A204.1 (cell line): Measurements from ENCODE around the gene AHRR.
"Not testable (repeated sequence)": the region's sequence is repeated elsewhere in the genome, so short reads cannot be mapped to it uniquely, and the experiment has no call there.

ENCODE experiments used
- FAIRE-seq: peaks from 2 replicates; lab custom pipeline; 2012; peaks lifted over from hg19 to GRCh38; lab: Jason Lieb, UNC

Gene AHRR

GRCh38 chr5:477871-478270, 156.4 kb downstream of the AHRR start:
- FAIRE-seq: no peak

- FAIRE-seq: no peak
Measured at GRCh38 chr5:478369-478981, 157.0 kb downstream of the AHRR start.

GRCh38 chr5:478982-479535, 157.5 kb downstream of the AHRR start:
- FAIRE-seq: no peak

GRCh38 chr5:479566-480319, 158.2 kb downstream of the AHRR start:
- FAIRE-seq: no peak

GRCh38 chr5:481347-481746, 159.8 kb downstream of the AHRR start:
- FAIRE-seq: no peak

GRCh38 chr5:482021-482420, 160.5 kb downstream of the AHRR start:
- no peak for FAIRE-seq

- no peak for FAIRE-seq
Measured at GRCh38 chr5:482506-482905, 161.0 kb downstream of the AHRR start.

- FAIRE-seq: no peak
Measured at GRCh38 chr5:483011-483410, 161.5 kb downstream of the AHRR start.

GRCh38 chr5:483434-484140, 162.1 kb downstream of the AHRR start:
- FAIRE-seq: no peak

GRCh38 chr5:484556-484955, 163.0 kb downstream of the AHRR start:
- FAIRE-seq: no peak

GRCh38 chr5:485113-485945, 163.8 kb downstream of the AHRR start:
- no peak for FAIRE-seq

GRCh38 chr5:485946-486491, 164.5 kb downstream of the AHRR start:
- FAIRE-seq: no peak

- FAIRE-seq: not testable (repeated sequence)
Measured at GRCh38 chr5:486597-486996, 165.1 kb downstream of the AHRR start.
